Activated naive CD8-positive, alpha-beta T cell treated with anti-CD3 and anti-CD28 coated beads, Interleukin-2, amount 50 U/mL, for 24 hours (primary cell): ENCODE measurements around the gene CBY3.
"Not testable (repeated sequence)": the region's sequence is repeated elsewhere in the genome, so short reads cannot be mapped to it uniquely, and the experiment has no call there.

Experiments used
- ATAC-seq: fragments of 150-1000 bp; cut with Tn5 transposase; one replicate; pipeline ENCODE4 v1.10.0; 2021
- DNase-seq: peaks from one replicate; pipeline ENCODE4 v3.0.0; 2021
- H3K27ac Mint-ChIP-seq: one replicate; pipeline ENCODE4 v1.8.0; 2021; ENCODE audit warnings: mild to moderate bottlenecking, mixed read lengths
- H3K27me3 Mint-ChIP-seq: one replicate; pipeline ENCODE4 v1.8.0; 2021; ENCODE audit warnings: mixed read lengths
- H3K36me3 Mint-ChIP-seq: one replicate; pipeline ENCODE4 v1.8.0; 2021; ENCODE audit warnings: low read depth, mixed read lengths
- H3K4me1 Mint-ChIP-seq: one replicate; pipeline ENCODE4 v1.8.0; 2021; ENCODE audit warnings: mixed read lengths
- H3K4me3 Mint-ChIP-seq: one replicate; pipeline ENCODE4 v1.8.0; 2021; ENCODE audit warnings: mild to moderate bottlenecking, moderate library complexity, mixed read lengths
- H3K9me3 Mint-ChIP-seq: one replicate; pipeline ENCODE4 v1.8.0; 2021; ENCODE audit warnings: mixed read lengths

Gene CBY3

GRCh38 chr5:179680780-179681401, at the start of gene CBY3:
CBY3 (minus strand) TSS chr5:179681034; CDS start chr5:179680918, 116 bp downstream.
- no peaks in the 10 kb centered on the region for H3K27me3 Mint-ChIP-seq
- no peak for ATAC-seq
- H3K4me3 Mint-ChIP-seq = peak within 1 kb of the TSS; percentile 99
- DNase-seq = no peak
- no peaks in the 10 kb centered on the region for H3K9me3 Mint-ChIP-seq
- H3K27ac Mint-ChIP-seq = peak within 1 kb of the TSS; percentile 54
- H3K4me1 Mint-ChIP-seq = peaks cover 30% of the 10 kb centered on the region
- H3K36me3 Mint-ChIP-seq = peaks cover 18% of the 10 kb centered on the region

GRCh38 chr5:179730356-179730755, 49.5 kb upstream of the CBY3 start:
- Mint-ChIP-seq H3K4me3 (no peak overlapping the region), H3K9me3 (no peaks in the 10 kb centered on the region), H3K27me3 (no peaks in the 10 kb centered on the region), H3K36me3 (peaks cover 58% of the 10 kb centered on the region), H3K4me1 (peaks cover 33% of the 10 kb centered on the region), H3K27ac (peak overlapping the region; percentile 55)
- DNase-seq = no peak
- ATAC-seq = no peak

GRCh38 chr5:179729727-179730126, 48.9 kb upstream of the CBY3 start:
- H3K27ac Mint-ChIP-seq = peak overlapping the region; percentile 59
- DNase-seq (no peak), ATAC-seq (no peak)
- H3K4me3 Mint-ChIP-seq = no peak overlapping the region
- H3K4me1 Mint-ChIP-seq = peaks cover 32% of the 10 kb centered on the region
- no peaks in the 10 kb centered on the region for H3K27me3 Mint-ChIP-seq
- no peaks in the 10 kb centered on the region for H3K9me3 Mint-ChIP-seq
- H3K36me3 Mint-ChIP-seq = peaks cover 58% of the 10 kb centered on the region

- no peak for ATAC-seq
- H3K36me3 Mint-ChIP-seq = peaks cover 58% of the 10 kb centered on the region
Observed at GRCh38 chr5:179729303-179729702, 48.5 kb upstream of the CBY3 start.

GRCh38 chr5:179727106-179727505, 46.3 kb upstream of the CBY3 start:
- Mint-ChIP-seq H3K36me3 (peaks cover 73% of the 10 kb centered on the region), H3K9me3 (no peaks in the 10 kb centered on the region), H3K4me3 (no peak overlapping the region), H3K4me1 (peaks cover 21% of the 10 kb centered on the region), H3K27ac (no peak overlapping the region), H3K27me3 (no peaks in the 10 kb centered on the region)
- no peak for ATAC-seq
- no peak for DNase-seq

More at GRCh38 chr5:179729303-179729702, 48.5 kb upstream of the CBY3 start:
- Mint-ChIP-seq H3K4me3 (no peak overlapping the region), H3K27ac (peak overlapping the region; percentile 59), H3K9me3 (no peaks in the 10 kb centered on the region), H3K27me3 (no peaks in the 10 kb centered on the region), H3K4me1 (peaks cover 28% of the 10 kb centered on the region)
- DNase-seq = no peak

- Mint-ChIP-seq H3K4me1 (peaks cover 7% of the 10 kb centered on the region), H3K36me3 (peaks cover 66% of the 10 kb centered on the region), H3K27ac (peak overlapping the region; percentile 70), H3K4me3 (no peak overlapping the region), H3K27me3 (no peaks in the 10 kb centered on the region), H3K9me3 (no peaks in the 10 kb centered on the region)
- no peak for ATAC-seq
- no peak for DNase-seq
Observed at GRCh38 chr5:179724163-179724562, 43.3 kb upstream of the CBY3 start.

GRCh38 chr5:179720222-179720621, 39.4 kb upstream of the CBY3 start:
- H3K36me3 Mint-ChIP-seq = peaks cover 70% of the 10 kb centered on the region
- no peaks in the 10 kb centered on the region for H3K27me3 Mint-ChIP-seq
- H3K9me3 Mint-ChIP-seq = no peaks in the 10 kb centered on the region
- H3K27ac Mint-ChIP-seq = no peak overlapping the region
- H3K4me3 Mint-ChIP-seq = no peak overlapping the region
- peaks cover 18% of the 10 kb centered on the region for H3K4me1 Mint-ChIP-seq
- DNase-seq = no peak
- no peak for ATAC-seq

- Mint-ChIP-seq H3K27ac (peak overlapping the region; percentile 70), H3K4me3 (no peak overlapping the region), H3K27me3 (no peaks in the 10 kb centered on the region), H3K4me1 (peaks cover 16% of the 10 kb centered on the region), H3K9me3 (no peaks in the 10 kb centered on the region), H3K36me3 (peaks cover 57% of the 10 kb centered on the region)
- ATAC-seq (peak; percentile 54), DNase-seq (no peak)
Observed at GRCh38 chr5:179716286-179716685, 35.5 kb upstream of the CBY3 start.

- Mint-ChIP-seq H3K36me3 (peaks cover 52% of the 10 kb centered on the region), H3K4me1 (peaks cover 52% of the 10 kb centered on the region), H3K27ac (peak overlapping the region; percentile 99), H3K9me3 (no peaks in the 10 kb centered on the region), H3K27me3 (no peaks in the 10 kb centered on the region), H3K4me3 (peak overlapping the region; percentile 94)
- DNase-seq (no peak), ATAC-seq (no peak)
Observed at GRCh38 chr5:179700401-179700918, 19.6 kb upstream of the CBY3 start.

- Mint-ChIP-seq H3K27ac (peak overlapping the region; percentile 99), H3K27me3 (no peaks in the 10 kb centered on the region), H3K4me3 (peak overlapping the region; percentile 94), H3K36me3 (peaks cover 48% of the 10 kb centered on the region), H3K9me3 (no peaks in the 10 kb centered on the region), H3K4me1 (peaks cover 49% of the 10 kb centered on the region)
- DNase-seq (peak; percentile 53), ATAC-seq (peak; percentile 25)
Observed at GRCh38 chr5:179699616-179700237, 18.9 kb upstream of the CBY3 start.

- no peaks in the 10 kb centered on the region for H3K27me3 Mint-ChIP-seq
- DNase-seq = no peak
- no peak for ATAC-seq
- H3K4me3 Mint-ChIP-seq = peak within 1 kb of the TSS; percentile 94
- no peaks in the 10 kb centered on the region for H3K9me3 Mint-ChIP-seq
- H3K27ac Mint-ChIP-seq = peak within 1 kb of the TSS; percentile 99
- peaks cover 49% of the 10 kb centered on the region for H3K4me1 Mint-ChIP-seq
- H3K36me3 Mint-ChIP-seq = peaks cover 46% of the 10 kb centered on the region
Observed at GRCh38 chr5:179698935-179699615, 18.2 kb upstream of the CBY3 start, which contains the start of gene CANX. CANX (plus strand) TSS chr5:179698967; CDS start chr5:179705682, 6,715 bp downstream.

- H3K27me3 Mint-ChIP-seq = no peaks in the 10 kb centered on the region
- ATAC-seq = peak; percentile 94
Observed at GRCh38 chr5:179697993-179698934, 17.4 kb upstream of the CBY3 start.

GRCh38 chr5:179697543-179697942, 16.7 kb upstream of the CBY3 start:
- not testable (repeated sequence) for H3K9me3 Mint-ChIP-seq, DNase-seq, ATAC-seq, H3K27me3 Mint-ChIP-seq
- peak overlapping the region; percentile 94 for H3K4me3 Mint-ChIP-seq
- H3K36me3 Mint-ChIP-seq = peaks cover 30% of the 10 kb centered on the region
- H3K27ac Mint-ChIP-seq = peak overlapping the region; percentile 99
- H3K4me1 Mint-ChIP-seq = peaks cover 34% of the 10 kb centered on the region

More at GRCh38 chr5:179697993-179698934, 17.4 kb upstream of the CBY3 start:
- H3K9me3 Mint-ChIP-seq = no peaks in the 10 kb centered on the region
- peak overlapping the region; percentile 94 for H3K4me3 Mint-ChIP-seq
- peak overlapping the region; percentile 99 for H3K27ac Mint-ChIP-seq
- DNase-seq = peak; percentile 99
- peaks cover 41% of the 10 kb centered on the region for H3K4me1 Mint-ChIP-seq
- H3K36me3 Mint-ChIP-seq = peaks cover 38% of the 10 kb centered on the region

- no peak for ATAC-seq
- peaks cover 29% of the 10 kb centered on the region for H3K4me1 Mint-ChIP-seq
- peaks cover 26% of the 10 kb centered on the region for H3K36me3 Mint-ChIP-seq
- H3K4me3 Mint-ChIP-seq = peak overlapping the region; percentile 94
- no peak for DNase-seq
- peak overlapping the region; percentile 99 for H3K27ac Mint-ChIP-seq
- no peaks in the 10 kb centered on the region for H3K27me3 Mint-ChIP-seq
- H3K9me3 Mint-ChIP-seq = no peaks in the 10 kb centered on the region
Observed at GRCh38 chr5:179697108-179697507, 16.3 kb upstream of the CBY3 start.
